Loucy (cell line): ENCODE results near the gene WNK4.

Experiments used
- CTCF ChIP-seq: fragments of 200-600 bp; sonication (generic); conservative IDR thresholded peaks from 2 replicates; pipeline ENCODE4 v1.5.1; 2014; ENCODE audit warnings: mild to moderate bottlenecking, antibody characterized with exemption, low read length
- EZH2phosphoT487 ChIP-seq: fragments of 200-600 bp; IDR thresholded peaks from 2 replicates; pipeline ENCODE4 v1.6.1; 2018; ENCODE audit warnings: antibody characterized with exemption, mild to moderate bottlenecking, moderate library complexity, borderline replicate concordance

GRCh38 chr17:42791948-42792347 is 11.5 kb downstream of the WNK4 start:
- TF ChIP-seq CTCF (no peak), EZH2phosphoT487 (no peak)
